Gastroesophageal sphincter (tissue), 3 donors: ENCODE results near the gene UBE2R2.

ENCODE experiments used
- EP300 ChIP-seq: sonication (generic); formaldehyde crosslinking; IDR thresholded peaks from one replicate; pipeline ENCODE4 v1.6.1; 2017; ENCODE audit warnings: antibody characterized with exemption, mild to moderate bottlenecking
- POLR2A ChIP-seq, 2 donors: fragments of 450-650 bp; IDR thresholded peaks; one replicate each; pipeline ENCODE4 v1.6.1; 2017; ENCODE audit warnings: antibody characterized with exemption in 2 of 2, mild to moderate bottlenecking in 2 of 2, moderate library complexity in 1 of 2
- POLR2AphosphoS5 ChIP-seq: sonication (generic); formaldehyde crosslinking; IDR thresholded peaks from one replicate; pipeline ENCODE4 v1.6.1; 2017; ENCODE audit warnings: antibody characterized with exemption
- TF ChIP-seq, protein P1 (sequence below), 4 experiments: fragments of 200-600 bp in 2 of 4; fragments of 450-650 bp in 2 of 4; sonication (generic) in 1 of 4; IDR thresholded peaks; one replicate each; pipeline ENCODE4 v1.5.1; 2017 to 2019; ENCODE audit warnings: antibody characterized with exemption in 4 of 4, mild to moderate bottlenecking in 2 of 4, moderate library complexity in 2 of 4

DNA sequence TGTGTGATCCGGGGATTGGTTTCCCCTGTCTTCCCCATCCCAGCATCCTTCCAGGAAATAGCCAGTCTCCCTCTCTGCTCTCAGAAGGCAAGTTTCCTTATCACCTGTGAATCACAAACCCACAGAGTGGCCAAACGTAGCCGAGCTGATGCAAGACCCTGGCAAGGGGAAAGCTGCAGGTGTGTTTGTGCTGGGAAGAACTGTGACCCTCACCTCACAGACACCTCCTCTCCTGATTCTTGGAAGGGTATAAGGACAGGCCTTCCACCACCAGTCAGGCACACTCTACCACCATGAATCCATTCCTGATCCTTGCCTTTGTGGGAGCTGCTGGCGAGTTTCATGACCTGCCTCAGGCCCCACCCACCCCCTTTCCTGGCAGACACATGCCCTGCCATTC, 21.7 kb upstream of the UBE2R2 start, which contains the start of gene PRSS3:
- TF ChIP-seq, protein P1, sequence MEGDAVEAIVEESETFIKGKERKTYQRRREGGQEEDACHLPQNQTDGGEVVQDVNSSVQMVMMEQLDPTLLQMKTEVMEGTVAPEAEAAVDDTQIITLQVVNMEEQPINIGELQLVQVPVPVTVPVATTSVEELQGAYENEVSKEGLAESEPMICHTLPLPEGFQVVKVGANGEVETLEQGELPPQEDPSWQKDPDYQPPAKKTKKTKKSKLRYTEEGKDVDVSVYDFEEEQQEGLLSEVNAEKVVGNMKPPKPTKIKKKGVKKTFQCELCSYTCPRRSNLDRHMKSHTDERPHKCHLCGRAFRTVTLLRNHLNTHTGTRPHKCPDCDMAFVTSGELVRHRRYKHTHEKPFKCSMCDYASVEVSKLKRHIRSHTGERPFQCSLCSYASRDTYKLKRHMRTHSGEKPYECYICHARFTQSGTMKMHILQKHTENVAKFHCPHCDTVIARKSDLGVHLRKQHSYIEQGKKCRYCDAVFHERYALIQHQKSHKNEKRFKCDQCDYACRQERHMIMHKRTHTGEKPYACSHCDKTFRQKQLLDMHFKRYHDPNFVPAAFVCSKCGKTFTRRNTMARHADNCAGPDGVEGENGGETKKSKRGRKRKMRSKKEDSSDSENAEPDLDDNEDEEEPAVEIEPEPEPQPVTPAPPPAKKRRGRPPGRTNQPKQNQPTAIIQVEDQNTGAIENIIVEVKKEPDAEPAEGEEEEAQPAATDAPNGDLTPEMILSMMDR (IDR thresholded peaks at IDR 0.05): no peak
- TF ChIP-seq POLR2A (IDR thresholded peaks at IDR 0.05) (no peak), POLR2AphosphoS5 (no peak), EP300 (no peak)
